Naive thymus-derived CD4-positive, alpha-beta T cell (primary cell): Measurements from ENCODE around the gene P2RX7. TPM values are rescaled to one million over a fixed set of nuclear protein-coding genes. Genes with fewer than 3 reads are reported as not detected.

ENCODE experiments used
- ATAC-seq: fragments of 150-1000 bp; cut with Tn5 transposase; 2 replicates; pipeline ENCODE4 v1.10.0; 2021; ENCODE audit warnings: mild to moderate bottlenecking, moderate library complexity
- CTCF ChIA-PET: fragments of 350-600 bp; sonication (Branson Sonifier 250); formaldehyde crosslinking; loops from one replicate; lab custom pipeline; 2021; ENCODE audit warnings: antibody characterized with exemption; lab: Charles Lee
- POLR2A ChIA-PET: fragments of 350-600 bp; sonication (Branson Sonifier 250); formaldehyde crosslinking; loops from one replicate; lab custom pipeline; 2021; ENCODE audit warnings: antibody characterized with exemption, inconsistent platforms; lab: Charles Lee
- DNase-seq, 9 donors: peaks; one replicate each; pipeline versions ENCODE4 v3.0.0 to v3.0.0-alpha.2; 2020 to 2022; ENCODE audit warnings: mixed read lengths in 1 of 9
- H3K27ac ChIP-seq: one replicate; pipeline ENCODE4 v1.7.0; 2013; ENCODE audit warnings: mild to moderate bottlenecking, low read depth, low read length, moderate library complexity
- H3K27me3 ChIP-seq, 2 donors: one replicate each; pipeline ENCODE4 v1.7.0; 2013; ENCODE audit warnings: low read length in 2 of 2, mild to moderate bottlenecking in 2 of 2, moderate library complexity in 2 of 2; ENCODE audit not compliant: control insufficient read depth in 2 of 2, insufficient read depth in 2 of 2
- H3K36me3 ChIP-seq, 3 experiments: 1 replicate in 2 of 3; 2 replicates in 1 of 3; pipeline ENCODE4 v1.7.0; 2013; ENCODE audit warnings: low read length in 3 of 3, mild to moderate bottlenecking in 3 of 3, moderate library complexity in 1 of 3; ENCODE audit not compliant: insufficient read depth in 3 of 3, control insufficient read depth in 2 of 3
- H3K4me1 ChIP-seq, 2 donors: one replicate each; pipeline ENCODE4 v1.7.0; 2013; ENCODE audit warnings: low read length in 2 of 2, mild to moderate bottlenecking in 2 of 2, moderate library complexity in 1 of 2; ENCODE audit not compliant: control insufficient read depth in 2 of 2, insufficient read depth in 2 of 2
- H3K4me3 ChIP-seq: 2 replicates; pipeline ENCODE4 v1.7.0; 2013; ENCODE audit warnings: mild to moderate bottlenecking, low read length
- H3K9me3 ChIP-seq, 3 experiments: 1 replicate in 2 of 3; 2 replicates in 1 of 3; pipeline ENCODE4 v1.7.0; 2013; ENCODE audit warnings: low read length in 3 of 3; ENCODE audit not compliant: control insufficient read depth in 2 of 3
- H3K27ac Mint-ChIP-seq, 9 donors: one replicate each; pipeline ENCODE4 v1.8.0; 2020 to 2022; ENCODE audit warnings: mixed read lengths in 9 of 9, mild to moderate bottlenecking in 8 of 9, moderate library complexity in 5 of 9, inconsistent platforms in 2 of 9
- H3K27me3 Mint-ChIP-seq, 5 donors: one replicate each; pipeline ENCODE4 v1.8.0; 2021 to 2022; ENCODE audit warnings: mixed read lengths in 5 of 5, mild to moderate bottlenecking in 1 of 5
- H3K36me3 Mint-ChIP-seq, 5 donors: one replicate each; pipeline ENCODE4 v1.8.0; 2020 to 2022; ENCODE audit warnings: mixed read lengths in 5 of 5, mild to moderate bottlenecking in 3 of 5, inconsistent platforms in 1 of 5
- H3K4me1 Mint-ChIP-seq, 7 donors: one replicate each; pipeline ENCODE4 v1.8.0; 2020 to 2022; ENCODE audit warnings: mixed read lengths in 7 of 7, mild to moderate bottlenecking in 3 of 7, inconsistent platforms in 1 of 7
- H3K4me3 Mint-ChIP-seq, 10 donors: one replicate each; pipeline ENCODE4 v1.8.0; 2020 to 2022; ENCODE audit warnings: mild to moderate bottlenecking in 10 of 10, mixed read lengths in 10 of 10, moderate library complexity in 6 of 10, inconsistent platforms in 2 of 10
- H3K9me3 Mint-ChIP-seq, 11 donors: one replicate each; pipeline ENCODE4 v1.8.0; 2020 to 2022; ENCODE audit warnings: mixed read lengths in 11 of 11, mild to moderate bottlenecking in 4 of 11, inconsistent platforms in 1 of 11, moderate library complexity in 1 of 11
- intact Hi-C, 2 donors: fragments of 100-400 bp; cut with micrococcal nuclease; formaldehyde crosslinking; loops; one replicate each; pipeline ENCODE4 v1.15.1; 2023
- polyA plus RNA-seq, 2 donors: library from polyadenylated mRNA; unstranded; fragments of 300-500 nt; fragmentation: Illumina TruSeq; gene quantifications; one replicate each; pipeline ENCODE4 v1.2.3, GENCODE V29; 2021
- total RNA-seq, 6 experiments: library from RNA in 5 of 6; stranded (reverse) in 5 of 6; gene quantifications; 1 replicate in 5 of 6; 2 replicates in 1 of 6; pipeline ENCODE4 v1.2.3 and lab custom pipeline; 2021 to 2026

The P2RX7 gene
- total and polyA plus RNA-seq, 7 experiments from 2014 or later, result 2.0 to 14.7 (median 5.1) TPM

DNA sequence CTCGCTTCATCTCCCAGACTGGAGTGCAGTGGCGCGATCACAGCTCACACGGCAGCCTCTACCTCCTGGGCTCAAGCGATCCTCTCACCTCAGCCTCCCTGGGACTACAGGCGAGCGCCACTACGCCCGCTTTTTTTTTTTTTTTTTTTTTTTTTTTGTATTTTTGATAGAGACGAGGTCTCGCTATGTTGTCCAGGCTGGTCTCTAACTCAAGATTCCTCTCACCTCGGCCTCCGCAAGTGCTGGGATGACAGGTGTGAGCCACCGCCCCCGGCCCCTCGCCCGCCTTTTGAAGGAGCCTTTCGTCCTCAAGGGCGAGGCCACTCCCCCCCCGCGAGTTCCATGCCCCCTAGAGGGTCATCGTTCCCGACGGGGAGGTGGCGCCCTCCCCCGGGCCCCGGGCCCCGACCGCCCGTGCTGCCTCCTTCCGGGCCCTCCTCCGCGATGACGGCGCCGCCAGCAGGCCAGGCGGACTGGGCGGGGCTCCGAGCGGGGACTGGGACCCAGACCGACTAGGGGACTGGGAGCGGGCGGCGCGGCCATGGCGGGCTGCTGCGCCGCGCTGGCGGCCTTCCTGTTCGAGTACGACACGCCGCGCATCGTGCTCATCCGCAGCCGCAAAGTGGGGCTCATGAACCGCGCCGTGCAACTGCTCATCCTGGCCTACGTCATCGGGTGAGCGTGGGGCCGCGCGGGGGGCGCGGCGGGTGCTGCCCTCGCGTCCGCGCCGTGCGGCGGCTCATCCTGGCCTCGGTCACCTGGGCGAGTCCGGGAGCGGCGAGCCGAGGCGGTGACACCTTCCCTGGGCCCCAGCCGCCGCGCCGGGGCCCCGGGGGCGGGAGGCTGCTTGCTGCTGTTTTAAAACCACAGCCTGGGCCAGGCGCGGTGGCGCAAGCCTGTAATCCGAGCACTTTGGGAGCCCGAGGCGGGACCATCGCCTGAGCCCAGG lies 77.2 kb downstream of the P2RX7 start, which contains the start of gene P2RX4:
P2RX4 (plus strand) TSS at position 506 of the 949 bp plus-strand sequence; CDS start at position 542, 36 bp downstream.
- DNase-seq, result peak; percentile 77 to 90 (median 88)
- peak within 1 kb of the TSS; percentile 79 to 96 (median 94) for H3K4me3 Mint-ChIP-seq
- Histone ChIP-seq H3K36me3 (no peaks in the 10 kb centered on the region), H3K9me3 (no peaks in the 10 kb centered on the region), H3K27ac (peak within 1 kb of the TSS; percentile 89), H3K4me1 (peaks cover 10 to 20% of the 10 kb centered on the region in 2 donors), H3K4me3 (peak within 1 kb of the TSS; percentile 85), H3K27me3 (no peaks in the 10 kb centered on the region)
- H3K27ac Mint-ChIP-seq, result peak within 1 kb of the TSS; percentile 90 to 100 (median 93)
- ChIA-PET POLR2A (interaction anchor here (0.6 to 4.6 kb wide), 7 partner anchors 11 to 78 kb away, joined by 3 to 53 read pairs (median 3); no protein-coding TSS in a partner anchor), CTCF (interaction anchor here (1.2 kb wide), 1 partner anchor 13 kb away, joined by 4 read pairs; no protein-coding TSS in a partner anchor)
- intact Hi-C loops, result loop anchor here (1.0 to 5.0 kb wide), 9 partner anchors 13 to 308 kb away; partner anchors contain the start of genes ANAPC5 (in 2 of the 2), C12orf43 (in 2 of the 2), CAMKK2 (in 2 of the 2) and RNF34 (in 1 of the 2)
- peaks cover 0 to 18% (median 0%) of the 10 kb centered on the region in 5 donors for H3K36me3 Mint-ChIP-seq
- no peaks in the 10 kb centered on the region for H3K9me3 Mint-ChIP-seq
- peak; percentile 87 for ATAC-seq
- H3K4me1 Mint-ChIP-seq, result peaks cover 15 to 45% (median 26%) of the 10 kb centered on the region in 7 donors
- no peaks in the 10 kb centered on the region for H3K27me3 Mint-ChIP-seq

DNA sequence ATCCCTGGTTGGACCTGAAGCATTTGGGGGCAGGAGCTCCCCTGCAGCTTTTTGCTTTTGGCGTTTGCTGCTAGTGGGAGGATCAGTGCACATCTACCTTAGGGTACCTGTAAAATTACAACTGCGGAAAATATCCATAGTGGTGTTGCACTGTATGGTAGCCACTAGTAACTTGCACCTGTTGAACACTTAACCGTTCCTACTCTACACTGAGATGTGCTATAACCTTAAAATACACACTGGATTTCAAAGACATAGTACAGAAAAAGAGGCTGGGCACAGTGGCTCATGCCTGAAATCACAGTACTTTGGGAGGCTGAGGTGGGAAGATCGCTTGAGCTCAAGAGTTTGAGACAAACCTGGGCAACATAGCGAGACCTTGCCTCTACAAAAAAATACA lies 80.2 kb downstream of the P2RX7 start:
- no peak overlapping the region for H3K27ac ChIP-seq
- peak overlapping the region in 4 of 9 donors; percentile 25 to 99 (median 54) for H3K27ac Mint-ChIP-seq
- ATAC-seq (no peak), DNase-seq (no peak)
- POLR2A ChIA-PET, result interaction anchor here (4.6 kb wide), 1 partner anchor 11 kb away, joined by 53 read pairs; no protein-coding TSS in a partner anchor
- H3K27me3 Mint-ChIP-seq, result no peaks in the 10 kb centered on the region
- H3K36me3 ChIP-seq, result peaks cover 0 to 13% (median 0%) of the 10 kb centered on the region in 3 experiments
- H3K27me3 ChIP-seq, result no peaks in the 10 kb centered on the region
- H3K9me3 ChIP-seq, result no peaks in the 10 kb centered on the region
- peaks cover 16 to 56% (median 32%) of the 10 kb centered on the region in 7 donors for H3K4me1 Mint-ChIP-seq
- intact Hi-C loops, result loop anchor here (5.0 kb wide), 2 partner anchors 196 to 311 kb away; partner anchors contain the start of genes C12orf43 (in 2 of the 2) and SPPL3 (in 1 of the 2)
- CTCF ChIA-PET, result interaction anchor here (2.7 kb wide), 1 partner anchor 11 kb away, joined by 6 read pairs; no protein-coding TSS in a partner anchor
- H3K4me1 ChIP-seq, result peaks cover 10 to 21% of the 10 kb centered on the region in 2 donors
- no peak overlapping the region for H3K4me3 ChIP-seq
- H3K4me3 Mint-ChIP-seq, result no peak overlapping the region
- H3K9me3 Mint-ChIP-seq, result no peaks in the 10 kb centered on the region
- peaks cover 0 to 29% (median 11%) of the 10 kb centered on the region in 5 donors for H3K36me3 Mint-ChIP-seq

DNA sequence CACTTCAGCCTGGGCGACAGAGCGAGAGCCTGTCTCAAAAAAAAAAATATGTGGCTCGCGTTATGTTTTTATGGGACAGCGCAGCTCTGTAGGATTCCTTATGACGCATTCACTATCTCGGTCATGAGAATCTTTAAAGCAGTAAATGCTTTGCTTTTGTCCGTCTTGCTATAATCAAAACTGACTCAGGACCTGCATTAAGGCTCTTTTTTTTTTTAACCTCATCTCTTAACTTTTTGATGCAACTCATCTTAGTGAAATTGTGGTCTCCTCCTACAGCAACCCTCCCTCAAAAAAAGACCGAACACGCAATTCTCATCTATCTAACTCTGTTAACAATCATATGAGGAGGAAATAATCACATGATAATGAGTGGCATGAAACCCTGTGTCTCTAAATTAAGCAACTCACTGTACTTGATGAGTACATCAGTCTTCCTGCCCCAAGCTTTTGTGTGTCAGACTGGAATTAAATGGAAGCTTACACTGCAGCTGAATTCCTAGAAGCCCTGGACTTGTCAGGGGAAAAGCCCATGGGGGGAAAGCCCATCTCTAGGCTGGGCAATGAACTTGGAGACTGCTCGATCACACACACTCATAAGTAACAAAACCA lies 81.6 kb downstream of the P2RX7 start:
- Histone ChIP-seq H3K36me3 (peaks cover 0 to 26% (median 0%) of the 10 kb centered on the region in 3 experiments), H3K4me1 (peaks cover 10 to 19% of the 10 kb centered on the region in 2 donors), H3K27ac (peak overlapping the region; percentile 16), H3K4me3 (no peak overlapping the region), H3K9me3 (no peaks in the 10 kb centered on the region), H3K27me3 (no peaks in the 10 kb centered on the region)
- no peaks in the 10 kb centered on the region for H3K27me3 Mint-ChIP-seq
- DNase-seq, result peak in 1 of 9 donors; percentile 38
- peak; percentile 33 for ATAC-seq
- H3K4me1 Mint-ChIP-seq, result peaks cover 15 to 49% (median 28%) of the 10 kb centered on the region in 7 donors
- intact Hi-C loops, result loop anchor here (5.0 kb wide), 2 partner anchors 197 to 312 kb away; partner anchors contain the start of genes C12orf43 (in 2 of the 2) and SPPL3 (in 1 of the 2)
- CTCF ChIA-PET, result interaction anchor here (1.6 to 2.7 kb wide), 2 partner anchors 10 to 118 kb away, joined by 3 to 6 read pairs; no protein-coding TSS in a partner anchor
- peaks cover 0 to 3% (median 0%) of the 10 kb centered on the region in 11 donors for H3K9me3 Mint-ChIP-seq
- peaks cover 3 to 42% (median 15%) of the 10 kb centered on the region in 5 donors for H3K36me3 Mint-ChIP-seq
- POLR2A ChIA-PET, result interaction anchor here (0.6 to 4.6 kb wide), 4 partner anchors 10 to 590 kb away, joined by 3 to 53 read pairs (median 3); no protein-coding TSS in a partner anchor
- peak overlapping the region in 5 of 10 donors; percentile 1 to 45 (median 11) for H3K4me3 Mint-ChIP-seq
- peak overlapping the region; percentile 14 to 86 (median 49) for H3K27ac Mint-ChIP-seq

DNA sequence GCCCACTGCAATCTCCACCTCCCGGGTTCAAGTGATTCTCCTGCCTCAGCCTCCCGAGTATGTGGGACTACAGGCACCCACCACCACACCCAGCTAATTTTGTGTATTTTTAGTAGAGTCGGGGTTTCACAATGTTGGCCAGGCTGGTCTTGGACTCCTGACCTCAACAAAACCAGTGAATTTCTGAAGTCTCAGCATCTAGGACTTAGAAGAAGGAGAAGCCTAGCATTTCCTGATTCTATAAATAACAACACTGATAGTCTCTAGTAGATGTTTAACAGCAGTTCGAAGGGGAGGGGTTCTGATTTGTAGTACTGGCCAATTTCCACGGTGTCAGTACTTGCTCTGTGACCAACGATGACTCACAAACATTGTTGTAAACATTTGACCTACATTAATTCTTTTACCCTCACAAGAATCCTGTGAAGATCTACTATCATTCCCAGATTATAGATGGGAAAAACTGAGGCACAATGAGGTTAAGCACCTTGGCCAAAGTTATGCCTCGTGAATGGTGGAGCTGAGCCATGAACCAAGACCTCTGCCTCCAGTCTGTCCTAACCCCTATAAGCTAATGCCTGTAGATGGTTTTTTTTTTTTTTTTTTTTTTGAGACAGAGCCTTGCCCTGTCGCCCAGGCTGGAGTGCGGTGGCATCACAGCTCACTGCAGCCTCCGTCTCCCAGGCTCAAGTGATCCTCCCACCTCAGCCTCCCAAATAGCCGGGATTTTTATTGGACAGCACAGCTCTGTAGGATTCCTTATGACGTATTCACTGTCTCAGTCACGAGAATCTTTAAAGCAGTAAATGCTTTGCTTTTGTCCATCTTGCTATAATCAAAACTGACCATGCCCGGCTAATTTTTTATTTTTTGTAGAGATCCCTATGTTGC lies 82.4 kb downstream of the P2RX7 start:
- DNase-seq (no peak), ATAC-seq (peak; percentile 56)
- Histone ChIP-seq H3K4me1 (peaks cover 10 to 17% of the 10 kb centered on the region in 2 donors), H3K36me3 (peaks cover 0 to 26% (median 0%) of the 10 kb centered on the region in 3 experiments), H3K27ac (peak overlapping the region; percentile 16), H3K4me3 (no peak overlapping the region), H3K27me3 (no peaks in the 10 kb centered on the region), H3K9me3 (no peaks in the 10 kb centered on the region)
- H3K4me3 Mint-ChIP-seq, result peak overlapping the region in 1 of 10 donors; percentile 45
- H3K9me3 Mint-ChIP-seq, result peaks cover 0 to 3% (median 0%) of the 10 kb centered on the region in 11 donors
- peaks cover 12 to 50% (median 27%) of the 10 kb centered on the region in 7 donors for H3K4me1 Mint-ChIP-seq
- intact Hi-C loops, result loop anchor here (5.0 kb wide), 2 partner anchors 198 to 313 kb away; partner anchors contain the start of genes C12orf43 (in 2 of the 2) and SPPL3 (in 1 of the 2)
- H3K36me3 Mint-ChIP-seq, result peaks cover 3 to 45% (median 15%) of the 10 kb centered on the region in 5 donors
- peak overlapping the region; percentile 21 to 72 (median 65) for H3K27ac Mint-ChIP-seq
- ChIA-PET CTCF (interaction anchor here (0.6 to 2.7 kb wide), 4 partner anchors 9 to 119 kb away, joined by 3 to 6 read pairs (median 4); no protein-coding TSS in a partner anchor), POLR2A (interaction anchor here (1.0 to 1.5 kb wide), 4 partner anchors 10 to 24 kb away, joined by 3 to 6 read pairs (median 4); no protein-coding TSS in a partner anchor)
- H3K27me3 Mint-ChIP-seq, result no peaks in the 10 kb centered on the region

DNA sequence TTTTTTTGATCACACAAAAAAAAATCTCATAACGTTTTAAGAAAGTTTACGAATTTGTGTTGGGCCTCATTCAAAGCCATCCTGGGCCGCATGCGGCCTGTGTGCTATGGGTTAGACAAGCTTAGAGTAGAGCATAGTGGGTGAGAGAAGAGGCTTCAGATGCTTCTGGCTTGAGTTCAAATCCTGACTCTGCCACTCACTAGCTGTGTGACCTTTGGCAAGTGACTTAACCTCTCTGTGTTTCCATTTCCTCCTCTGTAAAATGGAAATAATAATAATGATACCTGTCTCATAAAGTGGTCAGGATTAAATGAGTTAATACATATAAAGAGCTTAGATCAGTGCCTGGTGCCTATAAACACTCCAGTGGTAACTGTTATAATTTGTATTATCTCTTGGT lies 83.4 kb downstream of the P2RX7 start:
- DNase-seq (no peak), ATAC-seq (no peak)
- no peaks in the 10 kb centered on the region for H3K27me3 Mint-ChIP-seq
- Histone ChIP-seq H3K9me3 (no peaks in the 10 kb centered on the region), H3K27ac (no peak overlapping the region), H3K4me3 (no peak overlapping the region), H3K36me3 (peaks cover 0 to 26% (median 0%) of the 10 kb centered on the region in 3 experiments), H3K4me1 (peaks cover 3 to 8% of the 10 kb centered on the region in 2 donors), H3K27me3 (no peaks in the 10 kb centered on the region)
- peaks cover 3 to 45% (median 15%) of the 10 kb centered on the region in 5 donors for H3K36me3 Mint-ChIP-seq
- intact Hi-C loops, result no loop called here
- CTCF ChIA-PET, result interaction anchor here (0.6 to 1.1 kb wide), 3 partner anchors 8 to 76 kb away, joined by 3 to 4 read pairs (median 3); no protein-coding TSS in a partner anchor
- H3K4me1 Mint-ChIP-seq, result peaks cover 7 to 49% (median 22%) of the 10 kb centered on the region in 7 donors
- peaks cover 0 to 3% (median 0%) of the 10 kb centered on the region in 11 donors for H3K9me3 Mint-ChIP-seq
- no peak overlapping the region for H3K4me3 Mint-ChIP-seq
- H3K27ac Mint-ChIP-seq, result peak overlapping the region in 6 of 9 donors; percentile 12 to 68 (median 40)
- POLR2A ChIA-PET, result interaction anchor here (1.2 to 1.5 kb wide), 5 partner anchors 9 to 23 kb away, joined by 3 to 6 read pairs (median 3); no protein-coding TSS in a partner anchor
